22Rv1 (cell line): ENCODE data around the gene LHPP.

Experiments
- H3K27ac ChIP-seq: fragments of 450-650 bp; 2 replicates; pipeline ENCODE4 v1.5.1; 2017
- CTCF ChIP-seq: fragments of 450-650 bp; IDR thresholded peaks from 2 replicates; pipeline ENCODE4 v1.5.1; 2017; ENCODE audit warnings: mild to moderate bottlenecking
- ZFX ChIP-seq: fragments of 450-650 bp; IDR thresholded peaks from 2 replicates; pipeline ENCODE4 v1.6.1; 2017; ENCODE audit warnings: antibody characterized with exemption, borderline replicate concordance

LHPP gene

GRCh38 chr10:124534231-124534798, 72.7 kb downstream of the LHPP start:
- H3K27ac ChIP-seq = no peak overlapping the region
- TF ChIP-seq CTCF (no peak), ZFX (no peak)

GRCh38 chr10:124534826-124535601, 73.4 kb downstream of the LHPP start:
- H3K27ac ChIP-seq = no peak overlapping the region
- no peak for TF ChIP-seq ZFX
- TF ChIP-seq CTCF = no peak

GRCh38 chr10:124535731-124536495, 74.3 kb downstream of the LHPP start:
- H3K27ac ChIP-seq = no peak overlapping the region
- no peak for TF ChIP-seq CTCF
- no peak for TF ChIP-seq ZFX

DNA sequence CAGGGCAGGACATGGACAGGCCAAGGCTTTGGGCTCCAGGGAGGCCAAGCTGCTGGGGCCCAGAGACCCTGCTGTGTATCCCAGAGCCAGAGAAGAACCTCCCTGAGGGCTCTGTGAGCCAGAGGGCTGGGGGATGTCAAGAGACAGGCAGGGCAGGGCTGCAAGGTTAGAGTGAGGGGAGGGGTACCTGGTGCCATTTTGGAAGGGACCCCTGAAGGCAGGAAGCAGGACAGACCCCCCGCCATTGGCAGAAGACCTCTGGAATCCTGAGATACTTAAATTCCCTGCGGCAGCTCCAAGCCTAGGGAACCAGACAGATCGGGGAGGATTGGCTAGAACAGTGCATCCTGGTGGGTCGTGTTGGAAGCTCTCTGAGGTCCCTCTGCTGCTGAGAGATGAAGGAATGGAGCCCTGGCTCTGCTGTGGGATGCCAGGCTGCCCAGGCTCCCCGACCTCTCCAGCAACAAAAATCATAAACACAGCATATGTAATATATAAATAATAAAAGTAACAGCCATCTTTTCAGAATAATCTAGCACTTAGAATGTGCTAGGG, 75.0 kb downstream of the LHPP start:
- TF ChIP-seq ZFX (no peak), CTCF (no peak)
- H3K27ac ChIP-seq = no peak overlapping the region

DNA sequence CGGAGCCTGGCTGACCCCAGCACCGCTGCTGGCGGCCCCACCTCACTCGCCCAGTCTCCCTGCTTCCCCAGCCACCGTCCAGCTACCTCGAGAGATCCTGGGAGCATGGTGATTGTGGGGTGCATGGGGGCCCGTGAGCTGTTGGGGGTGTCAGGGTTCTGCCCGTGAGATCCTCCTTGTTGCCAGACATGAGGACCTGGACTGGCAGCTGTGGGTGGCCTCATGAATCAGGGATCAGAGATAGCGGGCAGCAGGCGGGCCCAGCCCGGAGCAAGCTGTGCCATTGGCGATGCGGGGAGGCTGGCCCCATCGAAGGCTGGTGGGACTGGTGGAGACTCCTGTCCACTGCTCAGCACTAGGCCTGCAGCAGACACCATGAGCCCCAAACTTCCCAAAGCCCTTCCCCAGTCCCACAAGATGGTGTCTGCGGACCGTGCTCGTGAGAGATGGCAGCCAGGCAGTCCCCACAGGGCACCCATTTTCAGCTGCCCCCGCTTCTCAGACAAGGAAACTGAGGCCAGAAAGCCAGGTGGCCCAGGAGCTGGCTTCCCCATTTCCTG, 75.6 kb downstream of the LHPP start:
- TF ChIP-seq ZFX (no peak), CTCF (no peak)
- no peak overlapping the region for H3K27ac ChIP-seq

- H3K27ac ChIP-seq = no peak overlapping the region
- no peak for TF ChIP-seq ZFX
- TF ChIP-seq CTCF = no peak
Observed at GRCh38 chr10:124537891-124538290, 76.3 kb downstream of the LHPP start.
